ENCODE results near the gene E2F3.

DNA sequence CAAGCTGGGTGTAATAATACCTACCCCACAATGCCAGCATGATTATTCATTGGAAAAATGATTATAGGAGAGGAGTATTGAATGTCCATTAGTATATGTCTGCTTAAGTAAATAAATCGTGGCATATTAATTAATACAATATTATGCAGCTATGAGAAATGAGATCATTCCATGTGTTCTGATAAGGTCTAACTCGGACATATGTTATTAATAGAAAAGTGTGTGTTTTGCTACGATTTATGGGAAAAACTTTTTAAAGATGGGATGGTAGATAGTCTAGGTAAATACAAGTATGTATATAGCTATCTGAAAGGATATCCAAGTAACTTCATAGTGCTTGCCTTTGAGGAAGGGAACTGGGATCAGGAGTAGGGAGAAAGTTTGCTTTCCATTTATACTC lies 71.1 kb downstream of the E2F3 start:
- no peak for TF ChIP-seq POLR2AphosphoS5 (IDR thresholded peaks at IDR 0.05; ENCODE audit: low read length)
- TF ChIP-seq EZH2 (IDR thresholded peaks at IDR 0.05; ENCODE audit: borderline replicate concordance, control insufficient read depth, low read depth, low read length): no peak
- TF ChIP-seq CTCF (IDR thresholded peaks at IDR 0.05 in 2 of 3, conservative IDR thresholded peaks at IDR 0.05 in 1 of 3; ENCODE audit: control insufficient read depth in 2 of 3, extremely low read depth in 1 of 3, insufficient read depth in 1 of 3, low read depth in 3 of 3, low read length in 3 of 3): no peak
- TF ChIP-seq RCOR1 (conservative IDR thresholded peaks at IDR 0.05; ENCODE audit: low read depth, low read length): no peak
- no peak for TF ChIP-seq TARDBP (IDR thresholded peaks at IDR 0.05; ENCODE audit: borderline replicate concordance)
- no peak for TF ChIP-seq CHD4 (IDR thresholded peaks at IDR 0.05)
- TF ChIP-seq CEBPB (IDR thresholded peaks at IDR 0.05; ENCODE audit: borderline replicate concordance in 1 of 2, low read depth in 2 of 2, low read length in 2 of 2): no peak
- no peak for TF ChIP-seq NFYB (IDR thresholded peaks at IDR 0.05; ENCODE audit: insufficient read depth, low read depth, low read length)
- TF ChIP-seq, protein P1, sequence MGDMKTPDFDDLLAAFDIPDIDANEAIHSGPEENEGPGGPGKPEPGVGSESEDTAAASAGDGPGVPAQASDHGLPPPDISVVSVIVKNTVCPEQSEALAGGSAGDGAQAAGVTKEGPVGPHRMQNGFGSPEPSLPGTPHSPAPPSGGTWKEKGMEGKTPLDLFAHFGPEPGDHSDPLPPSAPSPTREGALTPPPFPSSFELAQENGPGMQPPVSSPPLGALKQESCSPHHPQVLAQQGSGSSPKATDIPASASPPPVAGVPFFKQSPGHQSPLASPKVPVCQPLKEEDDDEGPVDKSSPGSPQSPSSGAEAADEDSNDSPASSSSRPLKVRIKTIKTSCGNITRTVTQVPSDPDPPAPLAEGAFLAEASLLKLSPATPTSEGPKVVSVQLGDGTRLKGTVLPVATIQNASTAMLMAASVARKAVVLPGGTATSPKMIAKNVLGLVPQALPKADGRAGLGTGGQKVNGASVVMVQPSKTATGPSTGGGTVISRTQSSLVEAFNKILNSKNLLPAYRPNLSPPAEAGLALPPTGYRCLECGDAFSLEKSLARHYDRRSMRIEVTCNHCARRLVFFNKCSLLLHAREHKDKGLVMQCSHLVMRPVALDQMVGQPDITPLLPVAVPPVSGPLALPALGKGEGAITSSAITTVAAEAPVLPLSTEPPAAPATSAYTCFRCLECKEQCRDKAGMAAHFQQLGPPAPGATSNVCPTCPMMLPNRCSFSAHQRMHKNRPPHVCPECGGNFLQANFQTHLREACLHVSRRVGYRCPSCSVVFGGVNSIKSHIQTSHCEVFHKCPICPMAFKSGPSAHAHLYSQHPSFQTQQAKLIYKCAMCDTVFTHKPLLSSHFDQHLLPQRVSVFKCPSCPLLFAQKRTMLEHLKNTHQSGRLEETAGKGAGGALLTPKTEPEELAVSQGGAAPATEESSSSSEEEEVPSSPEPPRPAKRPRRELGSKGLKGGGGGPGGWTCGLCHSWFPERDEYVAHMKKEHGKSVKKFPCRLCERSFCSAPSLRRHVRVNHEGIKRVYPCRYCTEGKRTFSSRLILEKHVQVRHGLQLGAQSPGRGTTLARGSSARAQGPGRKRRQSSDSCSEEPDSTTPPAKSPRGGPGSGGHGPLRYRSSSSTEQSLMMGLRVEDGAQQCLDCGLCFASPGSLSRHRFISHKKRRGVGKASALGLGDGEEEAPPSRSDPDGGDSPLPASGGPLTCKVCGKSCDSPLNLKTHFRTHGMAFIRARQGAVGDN (IDR thresholded peaks at IDR 0.05): no peak
- TF ChIP-seq JUNB (IDR thresholded peaks at IDR 0.05): no peak
- TF ChIP-seq CEBPZ (IDR thresholded peaks at IDR 0.05; ENCODE audit: low read depth, low read length): no peak
- no peak for TF ChIP-seq SUPT20H (IDR thresholded peaks at IDR 0.05; ENCODE audit: borderline replicate concordance, control insufficient read depth, low read depth, low read length)
- no peak for TF ChIP-seq GABPA (IDR thresholded peaks at IDR 0.05; ENCODE audit: low read depth)
